Gastrocnemius medialis (tissue), 4 donors: Measurements from ENCODE around the gene COMP. TPM values are rescaled to one million over a fixed set of nuclear protein-coding genes. Genes with fewer than 3 reads are reported as not detected.
A peak's percentile ranks its signal among the peaks of the same experiment; 100 is the strongest.

Experiments used
- ATAC-seq, 2 donors: fragments of 150-250 bp; one replicate each; pipeline ENCODE4 v1.9.1; 2016
- DNase-seq, 2 donors: peaks; one replicate each; pipeline ENCODE4 v3.0.0-alpha.2; 2019
- H3K27ac ChIP-seq, 4 donors: fragments of 200-600 bp; sonication (generic); 1 replicate in 1 of 4; 2 replicates in 3 of 4; pipeline ENCODE4 v1.5.1; 2016 to 2018; ENCODE audit warnings: mild to moderate bottlenecking in 2 of 4, moderate library complexity in 1 of 4
- H3K27me3 ChIP-seq, 3 donors: fragments of 200-600 bp; sonication (generic) in 2 of 3; 1 replicate in 1 of 3; 2 replicates in 2 of 3; pipeline versions ENCODE4 v1.5.1 to v1.6.0; 2016 to 2019; ENCODE audit warnings: mild to moderate bottlenecking in 1 of 3, moderate library complexity in 1 of 3
- H3K36me3 ChIP-seq, 2 donors: fragments of 200-600 bp; sonication (generic) in 1 of 2; one replicate each; pipeline ENCODE4 v1.5.1; 2017 to 2018
- H3K4me1 ChIP-seq, 2 donors: fragments of 200-600 bp; sonication (generic) in 1 of 2; one replicate each; pipeline ENCODE4 v1.5.1; 2016 to 2017; ENCODE audit warnings: mild to moderate bottlenecking in 2 of 2
- H3K4me3 ChIP-seq, 4 donors: fragments of 200-600 bp; sonication (generic) in 3 of 4; 1 replicate in 1 of 4; 2 replicates in 3 of 4; pipeline ENCODE4 v1.5.1; 2016 to 2019; ENCODE audit warnings: mild to moderate bottlenecking in 2 of 4
- H3K9me3 ChIP-seq, 3 donors: fragments of 200-600 bp; sonication (generic) in 2 of 3; 1 replicate in 1 of 3; 2 replicates in 2 of 3; pipeline ENCODE4 v1.5.1; 2016 to 2019
- POLR2A ChIP-seq, 2 donors: fragments of 450-650 bp; IDR thresholded peaks; one replicate each; pipeline ENCODE4 v1.6.1; 2017; ENCODE audit warnings: antibody characterized with exemption in 2 of 2, mild to moderate bottlenecking in 2 of 2, moderate library complexity in 2 of 2
- in situ Hi-C, 4 donors: fragments of 200-750 bp; cut with MboI; loops; one replicate each; pipeline versions ENCODE4 v1.15.0 to v1.8.0; 2017; ENCODE audit warnings: low sequenced_read_pairs in 4 of 4
- intact Hi-C: fragments of 100-400 bp; cut with DNase I; formaldehyde crosslinking; loops from one replicate; pipeline ENCODE4 v1.15.1; 2023; ENCODE audit warnings: low total_unique reads
- total RNA-seq, 4 donors: library from RNA; depleted of rRNA; stranded (reverse); fragments of >200 nt; gene quantifications; one replicate each; pipeline versions ENCODE4 v1.1.0 to v1.2.3, GENCODE V29; 2016
- TF ChIP-seq, protein P1 (sequence below), 5 experiments: fragments of 450-650 bp in 3 of 5; fragments of 200-600 bp in 2 of 5; sonication (generic) in 2 of 5; IDR thresholded peaks in 4 of 5; conservative IDR thresholded peaks in 1 of 5; 1 replicate in 4 of 5; 2 replicates in 1 of 5; pipeline ENCODE4 v1.5.1; 2016 to 2019; ENCODE audit warnings: antibody characterized with exemption in 5 of 5, mild to moderate bottlenecking in 3 of 5, moderate library complexity in 3 of 5

Gene COMP
- total RNA-seq, 4 donors from 2014 or later: 0.24 to 77.8 (median 1.3) TPM; not detected in 1

DNA sequence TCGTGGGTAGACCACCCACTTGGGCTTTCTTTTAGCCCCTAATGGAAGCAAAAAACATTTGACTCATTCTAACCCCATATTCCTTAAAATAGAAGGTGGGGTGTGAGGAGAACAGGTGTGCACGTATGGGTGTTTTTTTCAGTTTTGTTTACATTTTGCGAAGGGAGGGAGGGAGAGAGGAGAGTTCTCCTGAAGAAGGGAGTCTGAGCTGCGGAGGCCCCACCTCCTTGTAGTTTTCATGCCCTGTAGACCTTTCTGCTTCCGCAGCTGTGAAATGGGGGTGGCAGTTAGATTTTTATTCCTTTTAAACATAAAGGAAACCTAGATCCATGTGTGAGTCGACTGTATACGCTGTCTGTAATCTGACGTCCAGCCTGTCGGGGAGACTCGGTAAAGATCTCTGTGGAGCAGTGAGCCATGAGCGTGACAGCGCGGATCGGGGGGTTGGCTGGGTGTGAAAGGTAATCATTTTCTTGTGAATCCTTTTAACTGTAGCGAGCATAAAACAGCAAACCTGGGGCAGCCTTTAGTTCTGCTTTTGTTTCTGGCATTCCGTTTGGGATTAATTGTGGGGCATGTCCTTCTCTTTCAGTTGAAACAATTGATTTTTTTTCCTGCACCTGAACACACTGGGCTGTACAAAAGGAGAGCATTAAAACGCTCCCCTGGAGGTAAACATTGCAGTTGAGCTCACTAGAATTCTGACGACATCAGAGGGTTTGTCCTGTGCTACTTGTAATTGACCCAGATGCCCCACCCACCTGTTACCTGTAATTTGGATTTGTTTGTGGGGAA, 42.9 kb upstream of the COMP start:
- intact Hi-C loops (loop anchor here (5.0 kb wide), 1 partner anchor 242 kb away; no protein-coding TSS in a partner anchor), in situ Hi-C loops (loop anchor here in 2 of 4 donors (25.0 kb wide), 2 partner anchors 247 to 372 kb away; partner anchors contain the start of gene REX1BD (in 1 of the 2))
- ATAC-seq (no peak), DNase-seq (no peak)
- Histone ChIP-seq H3K36me3 (peaks cover 0 to 8% of the 10 kb centered on the region in 2 donors), H3K9me3 (no peaks in the 10 kb centered on the region), H3K27ac (peak overlapping the region in 1 of 4 donors; percentile 77), H3K4me3 (peak overlapping the region; percentile 78 to 96 (median 83)), H3K27me3 (no peaks in the 10 kb centered on the region), H3K4me1 (peaks cover 44 to 54% of the 10 kb centered on the region in 2 donors)
- TF ChIP-seq, protein P1, sequence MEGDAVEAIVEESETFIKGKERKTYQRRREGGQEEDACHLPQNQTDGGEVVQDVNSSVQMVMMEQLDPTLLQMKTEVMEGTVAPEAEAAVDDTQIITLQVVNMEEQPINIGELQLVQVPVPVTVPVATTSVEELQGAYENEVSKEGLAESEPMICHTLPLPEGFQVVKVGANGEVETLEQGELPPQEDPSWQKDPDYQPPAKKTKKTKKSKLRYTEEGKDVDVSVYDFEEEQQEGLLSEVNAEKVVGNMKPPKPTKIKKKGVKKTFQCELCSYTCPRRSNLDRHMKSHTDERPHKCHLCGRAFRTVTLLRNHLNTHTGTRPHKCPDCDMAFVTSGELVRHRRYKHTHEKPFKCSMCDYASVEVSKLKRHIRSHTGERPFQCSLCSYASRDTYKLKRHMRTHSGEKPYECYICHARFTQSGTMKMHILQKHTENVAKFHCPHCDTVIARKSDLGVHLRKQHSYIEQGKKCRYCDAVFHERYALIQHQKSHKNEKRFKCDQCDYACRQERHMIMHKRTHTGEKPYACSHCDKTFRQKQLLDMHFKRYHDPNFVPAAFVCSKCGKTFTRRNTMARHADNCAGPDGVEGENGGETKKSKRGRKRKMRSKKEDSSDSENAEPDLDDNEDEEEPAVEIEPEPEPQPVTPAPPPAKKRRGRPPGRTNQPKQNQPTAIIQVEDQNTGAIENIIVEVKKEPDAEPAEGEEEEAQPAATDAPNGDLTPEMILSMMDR (IDR thresholded peaks at IDR 0.05 in 4 of 5, conservative IDR thresholded peaks at IDR 0.05 in 1 of 5): no peak
- no peak for TF ChIP-seq POLR2A (IDR thresholded peaks at IDR 0.05)

DNA sequence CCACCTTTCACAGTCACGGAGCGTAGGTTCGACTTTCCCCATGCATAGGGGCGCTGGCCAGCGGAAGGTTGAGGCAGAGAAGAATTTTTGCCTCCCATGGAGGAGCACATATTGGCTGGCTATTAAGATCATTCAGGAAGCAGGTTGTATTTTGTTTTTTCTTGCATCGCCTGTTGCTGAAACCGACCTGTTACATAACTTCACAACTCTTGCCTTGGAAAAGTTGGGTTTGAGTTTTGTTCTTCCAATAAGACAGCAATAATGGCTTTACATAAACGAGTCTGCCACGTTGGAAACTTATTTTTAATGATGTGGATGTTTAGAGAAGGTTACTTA, 42.0 kb upstream of the COMP start:
- no peak for TF ChIP-seq POLR2A (IDR thresholded peaks at IDR 0.05)
- TF ChIP-seq, protein P1 (IDR thresholded peaks at IDR 0.05 in 4 of 5, conservative IDR thresholded peaks at IDR 0.05 in 1 of 5): no peak
- ATAC-seq (no peak), DNase-seq (no peak)
- Histone ChIP-seq H3K9me3 (no peaks in the 10 kb centered on the region), H3K36me3 (peaks cover 0 to 8% of the 10 kb centered on the region in 2 donors), H3K27me3 (no peaks in the 10 kb centered on the region), H3K4me3 (peak overlapping the region; percentile 78 to 96 (median 83)), H3K4me1 (peaks cover 34 to 46% of the 10 kb centered on the region in 2 donors), H3K27ac (peak overlapping the region; percentile 70 to 94 (median 84))
- in situ Hi-C loops: loop anchor here in 2 of 4 donors (25.0 kb wide), 2 partner anchors 246 to 371 kb away; partner anchors contain the start of gene REX1BD (in 1 of the 2)
- intact Hi-C loops: loop anchor here (5.0 kb wide), 1 partner anchor 241 kb away; no protein-coding TSS in a partner anchor

DNA sequence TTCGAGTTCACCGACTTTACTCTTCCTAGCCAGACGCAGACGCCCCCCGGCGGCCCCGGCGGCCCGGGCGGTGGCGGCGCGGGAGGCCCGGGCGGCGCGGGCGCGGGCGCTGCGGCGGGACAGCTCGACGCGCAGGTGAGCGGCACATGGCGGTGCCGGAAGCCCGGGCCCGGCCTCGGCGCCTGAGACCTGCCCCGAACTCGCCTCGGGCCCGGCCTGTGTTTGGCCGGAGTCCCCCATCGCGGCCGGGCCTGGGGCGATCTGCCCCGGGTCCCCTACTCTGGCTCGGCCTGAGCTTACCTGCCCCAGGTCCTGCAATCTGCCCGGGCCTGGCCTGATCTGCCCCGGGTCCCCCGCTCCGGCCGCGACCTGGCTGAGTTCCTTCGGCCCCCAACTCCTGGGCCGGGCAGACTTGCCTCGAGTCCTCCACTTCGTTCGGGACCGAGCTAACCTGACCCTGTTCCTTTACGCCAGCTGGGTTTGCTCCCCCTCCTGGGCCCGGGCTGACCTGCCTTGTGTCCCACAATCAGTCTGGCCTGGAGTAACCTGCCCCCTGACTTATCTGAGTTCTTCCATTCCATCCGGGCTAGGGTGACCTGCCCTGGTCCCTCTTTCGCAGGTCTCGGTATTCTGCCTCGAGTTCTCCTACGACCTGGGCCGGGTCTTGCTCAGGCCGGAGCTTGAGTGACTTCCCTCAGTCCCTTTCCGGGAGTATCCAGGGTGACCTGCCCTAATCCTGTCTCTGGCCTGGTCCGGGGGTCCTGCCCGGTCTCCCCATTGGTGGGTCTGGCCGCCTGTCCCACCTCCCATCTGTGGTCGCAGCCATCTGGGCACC, 41.4 kb upstream of the COMP start:
- intact Hi-C loops: loop anchor here (5.0 kb wide), 1 partner anchor 240 kb away; no protein-coding TSS in a partner anchor
- peak in 1 of 2 donors; percentile 47 for DNase-seq
- H3K4me3 ChIP-seq: peak overlapping the region; percentile 78 to 96 (median 83)
- in situ Hi-C loops: loop anchor here in 2 of 4 donors (25.0 kb wide), 2 partner anchors 245 to 370 kb away; partner anchors contain the start of gene REX1BD (in 1 of the 2)
- peak; percentile 46 to 48 for ATAC-seq
- peaks cover 31 to 41% of the 10 kb centered on the region in 2 donors for H3K4me1 ChIP-seq
- peak overlapping the region; percentile 77 to 94 (median 86) for H3K27ac ChIP-seq
- peaks cover 0 to 8% of the 10 kb centered on the region in 2 donors for H3K36me3 ChIP-seq
- TF ChIP-seq, protein P1 (IDR thresholded peaks at IDR 0.05 in 4 of 5, conservative IDR thresholded peaks at IDR 0.05 in 1 of 5): peak in 1 of 5 experiments; percentile 11
- TF ChIP-seq POLR2A (IDR thresholded peaks at IDR 0.05): no peak
- H3K9me3 ChIP-seq: peaks cover 0 to 2% (median 1%) of the 10 kb centered on the region in 3 donors
- no peaks in the 10 kb centered on the region for H3K27me3 ChIP-seq

DNA sequence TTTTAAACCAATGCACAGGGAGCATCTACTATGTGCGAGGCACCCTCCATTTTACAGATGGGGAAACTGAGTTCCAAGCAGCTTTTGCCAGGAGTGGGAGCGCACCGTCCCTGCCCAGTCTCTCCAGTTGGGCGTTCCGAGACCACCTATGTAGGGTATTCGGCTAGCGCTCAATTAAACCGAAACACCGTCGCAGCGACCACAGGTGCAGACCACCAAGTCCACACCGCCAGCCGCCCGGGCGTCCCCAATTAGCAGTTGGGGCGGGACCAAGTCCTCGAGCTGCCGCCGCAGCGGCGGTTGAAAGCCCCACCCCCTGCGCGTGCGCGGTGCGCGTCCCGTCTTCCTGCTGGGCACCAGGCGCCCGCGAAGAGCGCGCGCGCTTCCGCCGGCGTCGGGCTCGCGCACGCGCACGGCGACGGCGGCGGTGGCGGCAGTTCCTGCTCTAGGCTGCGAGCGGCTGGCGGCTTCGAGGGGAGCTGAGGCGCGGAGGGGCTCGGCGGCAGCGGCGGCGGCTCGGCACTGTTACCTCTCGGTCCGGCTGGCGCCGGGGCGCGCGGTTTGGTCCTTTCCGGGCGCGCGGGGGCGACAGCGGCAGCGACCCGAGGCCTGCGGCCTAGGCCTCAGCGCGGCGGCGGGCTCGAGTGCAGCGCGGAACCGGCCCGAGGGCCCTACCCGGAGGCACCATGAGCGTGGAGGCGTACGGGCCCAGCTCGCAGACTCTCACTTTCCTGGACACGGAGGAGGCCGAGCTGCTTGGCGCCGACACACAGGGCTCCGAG, 40.6 kb upstream of the COMP start, which contains the start of gene UPF1:
TSS of gene UPF1 (plus strand) at position 436 of the 782 bp plus-strand sequence. CDS start at position 687, 251 bp downstream.
- peaks cover 0 to 7% (median 3%) of the 10 kb centered on the region in 3 donors for H3K9me3 ChIP-seq
- in situ Hi-C loops (loop anchor here in 2 of 4 donors (25.0 kb wide), 2 partner anchors 244 to 369 kb away; partner anchors contain the start of gene REX1BD (in 1 of the 2)), intact Hi-C loops (loop anchor here (1.0 to 5.0 kb wide), 2 partner anchors 148 to 239 kb away; partner anchors contain the start of gene CRTC1)
- peaks cover 0 to 8% of the 10 kb centered on the region in 2 donors for H3K36me3 ChIP-seq
- peak within 1 kb of the TSS; percentile 77 to 94 (median 86) for H3K27ac ChIP-seq
- peaks cover 0 to 6% (median 0%) of the 10 kb centered on the region in 3 donors for H3K27me3 ChIP-seq
- peak; percentile 86 to 87 for DNase-seq
- ATAC-seq: peak; percentile 91 to 95
- peaks cover 28 to 38% of the 10 kb centered on the region in 2 donors for H3K4me1 ChIP-seq
- TF ChIP-seq POLR2A (IDR thresholded peaks at IDR 0.05): peak; percentile 78 to 90
- TF ChIP-seq, protein P1 (IDR thresholded peaks at IDR 0.05 in 4 of 5, conservative IDR thresholded peaks at IDR 0.05 in 1 of 5): peak in 3 of 5 experiments; percentile 20 to 49 (median 23)
- peak within 1 kb of the TSS; percentile 78 to 96 (median 83) for H3K4me3 ChIP-seq
